SK-N-SH treated with all-trans-retinoic acid at 6 μM for 48 hours (cell line): ENCODE measurements around the gene AHR.

Experiments
- ATAC-seq: fragments of 200-7000 bp; cut with Tn5 transposase; 3 replicates; pipeline ENCODE4 v1.9.1; 2020; ENCODE audit warnings: mild to moderate bottlenecking, moderate library complexity
- ARNTL ChIP-seq: fragments of 450-650 bp; formaldehyde crosslinking; IDR thresholded peaks from 2 replicates; pipeline ENCODE4 v1.5.0; 2020; ENCODE audit warnings: low read depth, mild to moderate bottlenecking, moderate library complexity, borderline replicate concordance
- BACH2 ChIP-seq: fragments of 250-450 bp; sonication (Bioruptor Pico); IDR thresholded peaks from 2 replicates; pipeline ENCODE4 v1.9.0; 2021; ENCODE audit warnings: mild to moderate bottlenecking, borderline replicate concordance
- CSDC2 ChIP-seq: fragments of 250-450 bp; sonication (Bioruptor Pico); IDR thresholded peaks from 2 replicates; pipeline ENCODE4 v1.5.0; 2020; ENCODE audit warnings: mild to moderate bottlenecking, moderate library complexity
- ESRRG ChIP-seq: fragments of 250-450 bp; sonication (Bioruptor Pico); IDR thresholded peaks from 2 replicates; pipeline ENCODE4 v1.6.1; 2021; ENCODE audit warnings: mild to moderate bottlenecking
- GLIS3 ChIP-seq: fragments of 250-450 bp; sonication (Bioruptor Pico); IDR thresholded peaks from 2 replicates; pipeline ENCODE4 v1.5.0; 2020; ENCODE audit warnings: mild to moderate bottlenecking, moderate library complexity
- ISL1 ChIP-seq: fragments of 250-450 bp; sonication (Bioruptor Pico); IDR thresholded peaks from 2 replicates; pipeline ENCODE4 v2.1.2; 2022; ENCODE audit warnings: mild to moderate bottlenecking, moderate library complexity
- POU6F1 ChIP-seq: fragments of 250-450 bp; sonication (Bioruptor Pico); IDR thresholded peaks from 2 replicates; pipeline ENCODE4 v1.8.0; 2021; ENCODE audit warnings: low read depth, mild to moderate bottlenecking, moderate library complexity, borderline replicate concordance
- PPARA ChIP-seq: fragments of 250-450 bp; sonication (Bioruptor Pico); IDR thresholded peaks from 2 replicates; pipeline ENCODE4 v1.5.0; 2020; ENCODE audit warnings: mild to moderate bottlenecking, borderline replicate concordance
- RARB ChIP-seq: fragments of 250-450 bp; sonication (Bioruptor Pico); IDR thresholded peaks from 2 replicates; pipeline ENCODE4 v1.8.0; 2021; ENCODE audit warnings: mild to moderate bottlenecking, moderate library complexity
- SNAI2 ChIP-seq: fragments of 250-450 bp; sonication (Bioruptor Pico); IDR thresholded peaks from 2 replicates; pipeline ENCODE4 v1.5.0; 2020; ENCODE audit warnings: mild to moderate bottlenecking, moderate library complexity
- TCF4 ChIP-seq: fragments of 250-450 bp; sonication (Bioruptor Pico); IDR thresholded peaks from 2 replicates; pipeline ENCODE4 v1.8.0; 2021; ENCODE audit warnings: mild to moderate bottlenecking, moderate library complexity, borderline replicate concordance
- TOX ChIP-seq: fragments of 250-450 bp; sonication (Bioruptor Pico); IDR thresholded peaks from 2 replicates; pipeline ENCODE4 v1.8.0; 2021; ENCODE audit warnings: mild to moderate bottlenecking, moderate library complexity, borderline replicate concordance
- TSHZ2 ChIP-seq: fragments of 250-450 bp; sonication (Bioruptor Pico); IDR thresholded peaks from 2 replicates; pipeline ENCODE4 v1.5.0; 2020; ENCODE audit warnings: mild to moderate bottlenecking, moderate library complexity
- ZC3H10 ChIP-seq: fragments of 250-450 bp; sonication (Bioruptor Pico); IDR thresholded peaks from 2 replicates; pipeline ENCODE4 v1.5.1; 2021; ENCODE audit warnings: mild to moderate bottlenecking, moderate library complexity
- ZFP3 ChIP-seq: fragments of 250-450 bp; sonication (Bioruptor Pico); IDR thresholded peaks from 2 replicates; pipeline ENCODE4 v1.5.0; 2020; ENCODE audit warnings: mild to moderate bottlenecking, moderate library complexity
- ZNF565 ChIP-seq: fragments of 450-650 bp; formaldehyde crosslinking; conservative IDR thresholded peaks from 2 replicates; pipeline ENCODE4 v1.5.0; 2020; ENCODE audit warnings: low read depth, mild to moderate bottlenecking, moderate library complexity
- TF ChIP-seq, protein P1 (sequence below): fragments of 250-450 bp; sonication (Bioruptor Pico); IDR thresholded peaks from 2 replicates; pipeline ENCODE4 v1.5.1; 2021; ENCODE audit warnings: mild to moderate bottlenecking, moderate library complexity
- TF ChIP-seq, protein P2 (sequence below): fragments of 250-450 bp; sonication (Bioruptor Pico); IDR thresholded peaks from 2 replicates; pipeline ENCODE4 v1.8.0; 2020; ENCODE audit warnings: mild to moderate bottlenecking, moderate library complexity, borderline replicate concordance
- TF ChIP-seq, protein P3 (sequence below): fragments of 250-450 bp; sonication (Bioruptor Pico); IDR thresholded peaks from 2 replicates; pipeline ENCODE4 v1.5.1; 2020; ENCODE audit warnings: low read depth, mild to moderate bottlenecking, moderate library complexity

Gene AHR

GRCh38 chr7:17339952-17340351, 41.5 kb downstream of the AHR start:
- ATAC-seq = no peak
- TF ChIP-seq, protein P1, sequence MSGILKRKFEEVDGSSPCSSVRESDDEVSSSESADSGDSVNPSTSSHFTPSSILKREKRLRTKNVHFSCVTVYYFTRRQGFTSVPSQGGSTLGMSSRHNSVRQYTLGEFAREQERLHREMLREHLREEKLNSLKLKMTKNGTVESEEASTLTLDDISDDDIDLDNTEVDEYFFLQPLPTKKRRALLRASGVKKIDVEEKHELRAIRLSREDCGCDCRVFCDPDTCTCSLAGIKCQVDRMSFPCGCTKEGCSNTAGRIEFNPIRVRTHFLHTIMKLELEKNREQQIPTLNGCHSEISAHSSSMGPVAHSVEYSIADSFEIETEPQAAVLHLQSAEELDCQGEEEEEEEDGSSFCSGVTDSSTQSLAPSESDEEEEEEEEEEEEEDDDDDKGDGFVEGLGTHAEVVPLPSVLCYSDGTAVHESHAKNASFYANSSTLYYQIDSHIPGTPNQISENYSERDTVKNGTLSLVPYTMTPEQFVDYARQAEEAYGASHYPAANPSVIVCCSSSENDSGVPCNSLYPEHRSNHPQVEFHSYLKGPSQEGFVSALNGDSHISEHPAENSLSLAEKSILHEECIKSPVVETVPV = no peak
- TF ChIP-seq ZC3H10 (CRISPR knock-in tag) (no peak), TCF4 (CRISPR knock-in tag) (no peak), ARNTL (CRISPR knock-in tag) (no peak), GLIS3 (no peak)

DNA sequence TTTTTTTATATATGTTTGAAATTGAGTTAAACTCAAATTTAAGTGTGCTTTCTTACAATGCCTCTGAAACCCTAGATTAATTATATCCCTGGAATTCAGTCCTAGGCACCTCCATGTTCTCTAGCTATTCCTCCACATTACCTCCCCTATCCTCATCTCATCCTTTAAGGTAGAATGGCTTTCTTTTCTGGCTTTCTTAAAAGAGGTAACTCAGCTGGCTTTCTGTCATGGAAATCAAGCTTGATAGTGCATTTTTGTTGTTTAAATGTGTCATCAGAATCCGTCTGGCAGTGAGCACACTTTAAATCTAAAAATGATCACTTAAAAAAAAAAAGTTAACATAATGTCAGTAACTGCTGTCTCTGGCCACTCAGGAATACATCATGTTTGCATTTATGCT, 42.2 kb downstream of the AHR start:
- no peak for ATAC-seq
- TF ChIP-seq GLIS3 (no peak), ZFP3 (CRISPR knock-in tag) (no peak), TSHZ2 (no peak), ESRRG (CRISPR knock-in tag) (no peak)

- ATAC-seq = no peak
- TF ChIP-seq TOX (CRISPR knock-in tag) = no peak
- TF ChIP-seq PPARA = no peak
- TF ChIP-seq POU6F1 (CRISPR knock-in tag) = no peak
- TF ChIP-seq ZFP3 (CRISPR knock-in tag) = no peak
- TF ChIP-seq, protein P2, sequence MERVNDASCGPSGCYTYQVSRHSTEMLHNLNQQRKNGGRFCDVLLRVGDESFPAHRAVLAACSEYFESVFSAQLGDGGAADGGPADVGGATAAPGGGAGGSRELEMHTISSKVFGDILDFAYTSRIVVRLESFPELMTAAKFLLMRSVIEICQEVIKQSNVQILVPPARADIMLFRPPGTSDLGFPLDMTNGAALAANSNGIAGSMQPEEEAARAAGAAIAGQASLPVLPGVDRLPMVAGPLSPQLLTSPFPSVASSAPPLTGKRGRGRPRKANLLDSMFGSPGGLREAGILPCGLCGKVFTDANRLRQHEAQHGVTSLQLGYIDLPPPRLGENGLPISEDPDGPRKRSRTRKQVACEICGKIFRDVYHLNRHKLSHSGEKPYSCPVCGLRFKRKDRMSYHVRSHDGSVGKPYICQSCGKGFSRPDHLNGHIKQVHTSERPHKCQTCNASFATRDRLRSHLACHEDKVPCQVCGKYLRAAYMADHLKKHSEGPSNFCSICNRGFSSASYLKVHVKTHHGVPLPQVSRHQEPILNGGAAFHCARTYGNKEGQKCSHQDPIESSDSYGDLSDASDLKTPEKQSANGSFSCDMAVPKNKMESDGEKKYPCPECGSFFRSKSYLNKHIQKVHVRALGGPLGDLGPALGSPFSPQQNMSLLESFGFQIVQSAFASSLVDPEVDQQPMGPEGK (CRISPR knock-in tag) = no peak
- no peak for TF ChIP-seq ISL1 (CRISPR knock-in tag)
- no peak for TF ChIP-seq ZNF565 (CRISPR knock-in tag)
- TF ChIP-seq CSDC2 (CRISPR knock-in tag) = no peak
- no peak for TF ChIP-seq RARB (CRISPR knock-in tag)
- no peak for TF ChIP-seq ARNTL (CRISPR knock-in tag)
- no peak for TF ChIP-seq SNAI2 (CRISPR knock-in tag)
- TF ChIP-seq, protein P1 = no peak
- TF ChIP-seq TCF4 (CRISPR knock-in tag) = no peak
- TF ChIP-seq, protein P3, sequence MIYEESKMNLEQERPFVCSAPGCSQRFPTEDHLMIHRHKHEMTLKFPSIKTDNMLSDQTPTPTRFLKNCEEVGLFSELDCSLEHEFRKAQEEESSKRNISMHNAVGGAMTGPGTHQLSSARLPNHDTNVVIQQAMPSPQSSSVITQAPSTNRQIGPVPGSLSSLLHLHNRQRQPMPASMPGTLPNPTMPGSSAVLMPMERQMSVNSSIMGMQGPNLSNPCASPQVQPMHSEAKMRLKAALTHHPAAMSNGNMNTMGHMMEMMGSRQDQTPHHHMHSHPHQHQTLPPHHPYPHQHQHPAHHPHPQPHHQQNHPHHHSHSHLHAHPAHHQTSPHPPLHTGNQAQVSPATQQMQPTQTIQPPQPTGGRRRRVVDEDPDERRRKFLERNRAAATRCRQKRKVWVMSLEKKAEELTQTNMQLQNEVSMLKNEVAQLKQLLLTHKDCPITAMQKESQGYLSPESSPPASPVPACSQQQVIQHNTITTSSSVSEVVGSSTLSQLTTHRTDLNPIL (CRISPR knock-in tag) = no peak
- no peak for TF ChIP-seq BACH2 (CRISPR knock-in tag)
- no peak for TF ChIP-seq ESRRG (CRISPR knock-in tag)
- no peak for TF ChIP-seq TSHZ2
- no peak for TF ChIP-seq GLIS3
Observed at GRCh38 chr7:17342756-17343155, 44.3 kb downstream of the AHR start.
